ENCODE measurements around the gene RNF157. TPM values are rescaled to one million over a fixed set of nuclear protein-coding genes. Genes with fewer than 3 reads are reported as not detected.
"Not testable (repeated sequence)": the region's sequence is repeated elsewhere in the genome, so short reads cannot be mapped to it uniquely, and the experiment has no call there.

RNF157 gene
- total and polyA plus RNA-seq, 8 donors: 0.95 to 41.4 (median 4.5) TPM

DNA sequence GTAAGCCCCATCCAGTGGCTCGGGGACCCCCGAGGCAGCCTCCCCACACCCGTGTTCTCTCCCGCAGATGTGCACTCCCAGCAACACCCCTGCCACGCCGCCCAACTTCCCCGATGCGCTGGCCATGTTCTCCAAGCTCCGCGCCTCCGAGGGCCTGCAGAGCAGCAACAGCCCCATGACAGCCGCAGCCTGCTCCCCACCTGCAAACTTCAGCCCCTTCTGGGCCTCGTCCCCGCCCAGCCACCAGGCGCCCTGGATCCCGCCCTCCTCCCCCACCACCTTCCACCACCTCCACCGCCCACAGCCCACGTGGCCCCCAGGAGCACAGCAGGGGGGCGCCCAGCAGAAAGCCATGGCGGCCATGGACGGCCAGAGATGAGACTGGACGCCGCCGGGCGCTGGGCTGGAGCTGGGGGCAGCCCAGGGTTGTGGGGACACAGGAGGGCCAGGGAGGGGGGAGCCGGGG is 29.9 kb upstream of the RNF157 start:
- intact Hi-C loops (cut with DNase I; ENCODE audit: low total_unique reads): no loop called here
- 69 to 79% (median 77%) methylated on average over 22 to 26 of the region's 26 CpGs for WGBS, 5 donors
- peak overlapping the region in 2 of 4 donors; percentile 27 to 71 for H3K4me3 ChIP-seq
- TF ChIP-seq, protein P1, sequence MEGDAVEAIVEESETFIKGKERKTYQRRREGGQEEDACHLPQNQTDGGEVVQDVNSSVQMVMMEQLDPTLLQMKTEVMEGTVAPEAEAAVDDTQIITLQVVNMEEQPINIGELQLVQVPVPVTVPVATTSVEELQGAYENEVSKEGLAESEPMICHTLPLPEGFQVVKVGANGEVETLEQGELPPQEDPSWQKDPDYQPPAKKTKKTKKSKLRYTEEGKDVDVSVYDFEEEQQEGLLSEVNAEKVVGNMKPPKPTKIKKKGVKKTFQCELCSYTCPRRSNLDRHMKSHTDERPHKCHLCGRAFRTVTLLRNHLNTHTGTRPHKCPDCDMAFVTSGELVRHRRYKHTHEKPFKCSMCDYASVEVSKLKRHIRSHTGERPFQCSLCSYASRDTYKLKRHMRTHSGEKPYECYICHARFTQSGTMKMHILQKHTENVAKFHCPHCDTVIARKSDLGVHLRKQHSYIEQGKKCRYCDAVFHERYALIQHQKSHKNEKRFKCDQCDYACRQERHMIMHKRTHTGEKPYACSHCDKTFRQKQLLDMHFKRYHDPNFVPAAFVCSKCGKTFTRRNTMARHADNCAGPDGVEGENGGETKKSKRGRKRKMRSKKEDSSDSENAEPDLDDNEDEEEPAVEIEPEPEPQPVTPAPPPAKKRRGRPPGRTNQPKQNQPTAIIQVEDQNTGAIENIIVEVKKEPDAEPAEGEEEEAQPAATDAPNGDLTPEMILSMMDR (IDR thresholded peaks at IDR 0.05): no peak
- TF ChIP-seq EP300 (IDR thresholded peaks at IDR 0.05) (no peak), POLR2A (IDR thresholded peaks at IDR 0.05) (no peak), POLR2AphosphoS5 (IDR thresholded peaks at IDR 0.05) (no peak)
- peaks cover 4 to 32% (median 26%) of the 10 kb centered on the region in 4 donors for H3K36me3 ChIP-seq
- DNase-seq: no peak
- no peaks in the 10 kb centered on the region for H3K9me3 ChIP-seq
- peak overlapping the region in 3 of 5 donors; percentile 89 to 100 (median 97) for H3K27ac ChIP-seq
- peaks cover 68 to 88% (median 82%) of the 10 kb centered on the region in 4 donors for H3K4me1 ChIP-seq
- H3K27me3 ChIP-seq: no peaks in the 10 kb centered on the region

DNA sequence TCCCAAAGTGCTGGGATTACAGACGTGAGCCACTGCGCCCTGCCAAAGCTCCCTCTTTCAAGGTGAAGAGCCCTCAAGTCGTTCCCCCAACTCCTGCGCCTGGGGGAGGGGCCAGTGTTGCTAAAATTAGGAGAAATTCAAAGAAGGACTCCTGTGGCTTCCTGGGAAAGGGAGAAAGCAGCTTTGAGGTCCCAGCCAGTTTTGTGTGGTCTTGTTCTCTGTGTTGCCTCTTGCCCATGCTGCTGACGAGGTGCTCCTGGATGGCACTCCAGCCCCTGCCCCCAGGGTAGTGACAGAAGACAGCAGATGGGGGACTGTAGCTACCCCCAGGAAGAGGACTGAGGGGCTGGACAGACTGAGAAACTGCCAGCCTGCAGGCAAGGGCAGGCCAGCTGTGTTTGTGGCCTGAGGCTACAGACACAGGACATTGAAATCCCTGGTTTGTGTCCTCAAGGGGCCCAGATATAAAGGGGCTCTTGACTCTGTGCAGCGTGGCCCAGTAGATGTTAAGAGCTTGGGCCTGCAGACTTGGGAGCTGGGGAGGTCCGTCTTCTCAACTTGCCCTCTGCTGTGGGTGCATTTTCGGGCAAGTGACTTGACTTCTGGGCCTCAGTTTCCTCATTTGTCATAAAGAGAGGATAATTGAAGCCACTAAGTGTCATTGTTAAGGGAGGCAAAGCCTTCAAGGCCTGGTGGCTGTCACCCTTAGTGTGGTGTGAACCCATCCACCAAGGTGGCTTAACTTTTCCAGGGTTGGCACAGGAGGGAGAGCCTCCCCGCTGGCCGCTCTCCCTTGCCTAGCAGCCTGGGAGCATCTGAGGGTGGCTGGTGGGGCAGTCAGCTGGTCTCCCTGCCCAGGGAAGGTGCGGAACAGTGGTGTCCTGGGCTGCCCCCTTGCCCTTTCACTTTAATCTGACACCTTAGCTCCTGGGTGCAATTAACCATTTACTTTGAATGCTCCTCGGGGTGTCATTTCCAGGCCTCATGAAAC is 29.0 kb upstream of the RNF157 start:
- Histone ChIP-seq H3K36me3 (peaks cover 4 to 32% (median 26%) of the 10 kb centered on the region in 4 donors), H3K9me3 (no peaks in the 10 kb centered on the region), H3K4me1 (peaks cover 72 to 87% (median 82%) of the 10 kb centered on the region in 4 donors), H3K4me3 (peak overlapping the region in 2 of 4 donors; percentile 71 to 95), H3K27me3 (no peaks in the 10 kb centered on the region), H3K27ac (peak overlapping the region; percentile 23 to 100 (median 94))
- DNase-seq: no peak
- 59 to 73% (median 62%) methylated on average over 11 to 12 of the region's 12 CpGs for WGBS, 5 donors
- intact Hi-C loops (cut with DNase I; ENCODE audit: low total_unique reads): no loop called here
- TF ChIP-seq, protein P1 (IDR thresholded peaks at IDR 0.05): no peak
- TF ChIP-seq EP300 (IDR thresholded peaks at IDR 0.05) (no peak), POLR2AphosphoS5 (IDR thresholded peaks at IDR 0.05) (no peak), POLR2A (IDR thresholded peaks at IDR 0.05) (no peak)

DNA sequence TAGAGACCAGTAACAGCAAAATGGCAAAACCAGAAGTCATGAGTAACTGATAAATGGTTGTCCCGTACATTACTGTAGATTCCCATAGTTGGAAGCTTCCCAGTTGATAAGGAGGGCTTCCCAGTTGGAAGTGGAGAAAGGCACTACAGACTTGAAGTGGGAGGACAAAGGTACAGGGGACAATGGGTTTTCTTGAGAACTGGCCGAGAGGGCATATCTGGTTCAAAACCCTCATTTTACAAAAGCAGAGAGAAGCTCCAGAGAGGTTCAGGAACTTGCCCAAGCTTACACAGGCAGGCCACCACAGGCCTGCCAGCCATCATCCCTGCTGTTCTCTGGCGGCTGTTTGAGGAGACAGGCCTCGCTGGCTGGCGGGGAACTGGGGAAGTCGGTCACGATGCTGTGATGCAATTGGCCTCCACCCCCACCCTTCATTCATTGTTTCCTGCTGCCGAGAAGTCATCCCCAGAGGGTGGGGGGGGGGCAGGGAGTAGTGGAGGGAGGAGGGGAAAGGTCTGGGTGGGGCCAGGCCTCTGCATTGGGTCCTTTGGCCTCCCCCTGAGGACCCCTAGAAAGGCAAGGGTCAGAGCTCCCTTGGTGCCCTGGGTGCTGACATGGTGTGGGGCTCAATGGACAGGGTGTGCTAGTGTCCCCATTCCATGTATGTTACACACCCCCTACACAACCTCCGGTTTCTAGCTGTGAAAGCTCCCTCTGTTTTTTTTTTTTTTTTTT is 27.9 kb upstream of the RNF157 start:
- Histone ChIP-seq H3K4me3 (peak overlapping the region in 3 of 4 donors; percentile 3 to 95 (median 71)), H3K4me1 (peaks cover 75 to 87% (median 83%) of the 10 kb centered on the region in 4 donors)

DNA sequence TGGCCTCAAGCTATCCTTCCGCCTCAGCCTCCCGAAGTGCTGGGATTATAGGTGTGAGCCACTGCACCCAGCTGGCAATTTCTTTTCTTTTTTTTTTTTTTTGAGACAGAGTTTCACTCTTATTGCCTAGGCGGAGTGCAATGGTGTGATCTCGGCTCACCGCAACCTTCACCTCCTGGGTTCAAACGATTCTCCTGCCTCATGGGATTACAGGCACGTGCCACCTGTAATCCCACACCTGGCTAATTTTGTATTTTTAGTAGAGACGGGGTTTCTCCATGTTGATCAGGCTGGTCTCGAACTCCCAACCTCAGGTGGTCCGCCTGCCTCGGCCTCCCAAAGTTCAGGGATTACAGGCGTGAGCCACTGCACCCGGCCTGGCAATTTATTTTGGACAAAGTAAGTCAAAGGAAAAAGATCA is 27.3 kb upstream of the RNF157 start:
- intact Hi-C loops (cut with DNase I; ENCODE audit: low total_unique reads); H3K27me3 ChIP-seq; DNase-seq; H3K9me3 ChIP-seq: not testable (repeated sequence)
- peaks cover 4 to 32% (median 26%) of the 10 kb centered on the region in 4 donors for H3K36me3 ChIP-seq
- 71 to 87% (median 78%) methylated on average over 13 of the region's 13 CpGs for WGBS, 5 donors
- peaks cover 73 to 87% (median 83%) of the 10 kb centered on the region in 4 donors for H3K4me1 ChIP-seq
- peak overlapping the region; percentile 18 to 100 (median 94) for H3K27ac ChIP-seq
- H3K4me3 ChIP-seq: peak overlapping the region in 3 of 4 donors; percentile 3 to 95 (median 71)

More for the DNA sequence above, 27.9 kb upstream of the RNF157 start:
- no peaks in the 10 kb centered on the region for H3K27me3 ChIP-seq
- WGBS, 5 donors: 22 to 37% (median 24%) methylated on average over 9 of the region's 9 CpGs
- TF ChIP-seq POLR2AphosphoS5 (IDR thresholded peaks at IDR 0.05) (peak; percentile 26 to 81 (median 79)), EP300 (IDR thresholded peaks at IDR 0.05) (no peak), POLR2A (IDR thresholded peaks at IDR 0.05) (no peak)
- intact Hi-C loops (cut with DNase I; ENCODE audit: low total_unique reads): no loop called here
- H3K36me3 ChIP-seq: peaks cover 4 to 32% (median 26%) of the 10 kb centered on the region in 4 donors
- H3K9me3 ChIP-seq: no peaks in the 10 kb centered on the region
- H3K27ac ChIP-seq: peak overlapping the region; percentile 48 to 100 (median 94)
- peak; percentile 74 to 88 for DNase-seq
